GM12878 (cell line): ENCODE measurements around the gene PTMA. TPM values are rescaled to one million over a fixed set of nuclear protein-coding genes. Genes with fewer than 3 reads are reported as not detected.

Source experiments
- BCLAF1 ChIP-seq: fragments of 450-650 bp; IDR thresholded peaks from 2 replicates; pipeline ENCODE4 v1.6.1; 2017; ENCODE audit warnings: antibody characterized with exemption, mild to moderate bottlenecking, moderate library complexity
- BMI1 ChIP-seq: fragments of 450-650 bp; IDR thresholded peaks from 2 replicates; pipeline ENCODE4 v1.6.1; 2016; ENCODE audit warnings: mild to moderate bottlenecking, moderate library complexity, borderline replicate concordance
- CHD2 ChIP-seq: IDR thresholded peaks from 2 replicates; pipeline ENCODE4 v1.6.1; 2011; ENCODE audit warnings: low read depth, low read length, improper control_type of control experiment, borderline replicate concordance
- CUX1 ChIP-seq: IDR thresholded peaks from 2 replicates; pipeline ENCODE4 v1.6.1; 2012; ENCODE audit warnings: improper control_type of control experiment, low read depth, low read length; ENCODE audit not compliant: insufficient replicate concordance
- EP300 ChIP-seq, 2 experiments: fragments of 150-350 bp in 1 of 2; IDR thresholded peaks; 2 replicates each; pipeline ENCODE4 v1.6.1; 2011 to 2012; ENCODE audit warnings: low read depth in 2 of 2, low read length in 2 of 2, borderline replicate concordance in 1 of 2, improper control_type of control experiment in 1 of 2, inconsistent platforms in 1 of 2; ENCODE audit not compliant: control insufficient read depth in 1 of 2
- FOXK2 ChIP-seq: fragments of 450-650 bp; IDR thresholded peaks from 2 replicates; pipeline ENCODE4 v1.6.1; 2017; ENCODE audit warnings: mild to moderate bottlenecking, moderate library complexity
- IKZF1 ChIP-seq: fragments of 450-650 bp; conservative IDR thresholded peaks from 2 replicates; pipeline ENCODE4 v1.6.1; 2017; ENCODE audit warnings: antibody characterized with exemption, mild to moderate bottlenecking
- IKZF2 ChIP-seq, 2 experiments: fragments of 450-650 bp; IDR thresholded peaks; 2 replicates each; pipeline ENCODE4 v1.6.1; 2017; ENCODE audit warnings: mild to moderate bottlenecking in 2 of 2, moderate library complexity in 2 of 2
- KDM1A ChIP-seq: fragments of 200-600 bp; sonication (generic); IDR thresholded peaks from 2 replicates; pipeline ENCODE4 v1.6.1; 2016; ENCODE audit warnings: borderline replicate concordance
- MYC ChIP-seq: IDR thresholded peaks from 2 replicates; pipeline ENCODE4 v1.6.1; 2011; ENCODE audit warnings: mild to moderate bottlenecking, low read length, moderate library complexity, inconsistent platforms; ENCODE audit not compliant: insufficient read depth, insufficient replicate concordance, insufficient read length, severe bottlenecking
- NFIC ChIP-seq: IDR thresholded peaks from 2 replicates; pipeline ENCODE4 v1.6.1; 2012; ENCODE audit warnings: low read depth, mild to moderate bottlenecking, inconsistent platforms, low read length, moderate library complexity
- NFYA ChIP-seq: IDR thresholded peaks from 2 replicates; pipeline ENCODE4 v1.6.1; 2011; ENCODE audit warnings: low read depth, mild to moderate bottlenecking, low read length, improper control_type of control experiment, borderline replicate concordance
- NR2F1 ChIP-seq: fragments of 450-650 bp; conservative IDR thresholded peaks from 2 replicates; pipeline ENCODE4 v1.6.1; 2017; ENCODE audit warnings: mild to moderate bottlenecking
- POLR2A ChIP-seq: IDR thresholded peaks from 2 replicates; pipeline ENCODE4 v1.6.1; 2011; ENCODE audit warnings: low read depth, mild to moderate bottlenecking, low read length
- PRDM15 ChIP-seq: fragments of 450-650 bp; formaldehyde crosslinking; IDR thresholded peaks from 2 replicates; pipeline ENCODE4 v1.4.0; 2020; ENCODE audit warnings: mild to moderate bottlenecking, moderate library complexity
- SIX5 ChIP-seq: IDR thresholded peaks from 2 replicates; pipeline ENCODE4 v1.6.1; 2011; ENCODE audit warnings: mild to moderate bottlenecking, low read depth, low read length, moderate library complexity; ENCODE audit not compliant: severe bottlenecking
- TARDBP ChIP-seq: IDR thresholded peaks from 2 replicates; pipeline ENCODE4 v1.6.1; 2016; ENCODE audit warnings: borderline replicate concordance
- YY1 ChIP-seq: IDR thresholded peaks from 2 replicates; pipeline ENCODE4 v1.6.1; 2011; ENCODE audit warnings: low read depth, mild to moderate bottlenecking, low read length
- polyA plus RNA-seq, 11 experiments: library from polyadenylated mRNA; depleted of rRNA in 4 of 11; unstranded in 6 of 11; stranded (reverse) in 5 of 11; fragments of >200 nt; fragmentation: Nextera tagmentation in 4 of 11; fragmentation: Illumina TruSeq in 1 of 11; extraction: Ambion mirVana in 4 of 11; extraction: Trizol in 1 of 11; gene quantifications; 1 replicate in 1 of 11; 2 replicates in 10 of 11; pipeline versions ENCODE4 v1.2.1 to v1.2.3, GENCODE V29; 2011 to 2016; ENCODE audit warnings: inconsistent platforms in 2 of 11, missing spikeins in 2 of 11, low read depth in 1 of 11
- total RNA-seq, 4 experiments: library from RNA; depleted of rRNA in 3 of 4; stranded (reverse); fragments of >200 nt in 3 of 4; fragmentation: Illumina TruSeq in 1 of 4; extraction: Trizol in 1 of 4; gene quantifications; 2 replicates each; pipeline versions ENCODE4 v1.2.1 to v1.2.3, GENCODE V29; 2013 to 2021

PTMA gene
- total and polyA plus RNA-seq, 10 of the 15 experiments (the other 5 are each of a cell fraction or from before 2014, with no cell fraction given) = 1,144 to 5,018 (median 3,464) TPM

DNA sequence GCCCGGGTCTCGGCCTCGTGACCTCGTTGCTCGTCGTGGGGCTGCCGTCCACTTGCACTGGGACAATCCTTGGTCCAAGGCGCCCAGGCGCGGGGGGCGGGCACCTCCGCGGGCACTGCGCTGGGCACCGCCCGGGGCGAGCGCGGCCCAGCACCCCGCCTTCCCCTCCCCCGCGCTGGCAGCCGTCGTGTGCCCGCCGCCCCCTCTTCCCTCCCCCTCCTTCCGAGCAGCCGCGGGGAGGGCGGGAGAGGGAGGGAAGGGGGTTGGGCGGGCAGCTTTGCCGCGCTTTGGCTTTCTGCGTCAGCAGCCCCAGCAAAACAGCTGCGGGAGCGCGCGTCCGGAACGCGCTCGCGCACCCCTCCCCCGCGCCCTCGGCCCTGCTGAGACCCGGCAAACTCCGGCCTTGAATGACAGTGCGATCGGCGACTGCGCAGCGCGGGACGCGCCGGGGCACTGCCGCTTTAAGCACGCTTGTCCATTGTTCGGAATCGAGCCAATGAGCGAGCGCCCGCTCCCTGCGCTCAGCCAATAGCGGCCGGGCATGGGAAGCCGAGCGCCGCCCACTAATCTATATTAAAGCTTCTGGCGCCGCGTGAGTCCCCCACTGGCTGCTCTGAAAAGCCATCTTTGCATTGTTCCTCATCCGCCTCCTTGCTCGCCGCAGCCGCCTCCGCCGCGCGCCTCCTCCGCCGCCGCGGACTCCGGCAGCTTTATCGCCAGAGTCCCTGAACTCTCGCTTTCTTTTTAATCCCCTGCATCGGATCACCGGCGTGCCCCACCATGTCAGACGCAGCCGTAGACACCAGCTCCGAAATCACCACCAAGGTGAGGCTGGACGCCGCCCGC lies at the start of gene PTMA (continued):
- TF ChIP-seq SIX5 (no peak), BMI1 (no peak), MYC (peak; percentile 17), CHD2 (peak; percentile 90), IKZF1 (peak; percentile 75), FOXK2 (no peak), BCLAF1 (no peak), POLR2A (no peak), NR2F1 (peak; percentile 82), CUX1 (no peak), NFIC (no peak), KDM1A (no peak), IKZF2 (IDR thresholded peaks at IDR 0.05) (no peak), EP300 (IDR thresholded peaks at IDR 0.05; ENCODE audit: borderline replicate concordance in 1 of 2, control insufficient read depth in 1 of 2, low read depth in 2 of 2, low read length in 2 of 2) (peak; percentile 41 to 76; a peak in 3 of 4 replicates), PRDM15 (peak; percentile 19; the same call in 1 of the 2 replicates), TARDBP (0 out of 2 replicates have a peak, but pooled peaks have one; percentile 23), NFYA (peak; percentile 38; the same call in 1 of the 2 replicates), YY1 (peak; percentile 33)
